Measurements from ENCODE around the gene JSRP1.

GRCh38 chr19:2255112-2255845, 938 bp downstream of the JSRP1 start:
- TF ChIP-seq CTCF (IDR thresholded peaks at IDR 0.05; ENCODE audit: insufficient read depth, low read length) (no peak), REST (IDR thresholded peaks at IDR 0.05; ENCODE audit: insufficient replicate concordance, low read depth) (no peak), GABPA (IDR thresholded peaks at IDR 0.05; ENCODE audit: low read depth) (no peak), POLR2AphosphoS5 (IDR thresholded peaks at IDR 0.05; ENCODE audit: low read depth) (no peak)
